ENCODE measurements around the gene LY6G6C.

DNA sequence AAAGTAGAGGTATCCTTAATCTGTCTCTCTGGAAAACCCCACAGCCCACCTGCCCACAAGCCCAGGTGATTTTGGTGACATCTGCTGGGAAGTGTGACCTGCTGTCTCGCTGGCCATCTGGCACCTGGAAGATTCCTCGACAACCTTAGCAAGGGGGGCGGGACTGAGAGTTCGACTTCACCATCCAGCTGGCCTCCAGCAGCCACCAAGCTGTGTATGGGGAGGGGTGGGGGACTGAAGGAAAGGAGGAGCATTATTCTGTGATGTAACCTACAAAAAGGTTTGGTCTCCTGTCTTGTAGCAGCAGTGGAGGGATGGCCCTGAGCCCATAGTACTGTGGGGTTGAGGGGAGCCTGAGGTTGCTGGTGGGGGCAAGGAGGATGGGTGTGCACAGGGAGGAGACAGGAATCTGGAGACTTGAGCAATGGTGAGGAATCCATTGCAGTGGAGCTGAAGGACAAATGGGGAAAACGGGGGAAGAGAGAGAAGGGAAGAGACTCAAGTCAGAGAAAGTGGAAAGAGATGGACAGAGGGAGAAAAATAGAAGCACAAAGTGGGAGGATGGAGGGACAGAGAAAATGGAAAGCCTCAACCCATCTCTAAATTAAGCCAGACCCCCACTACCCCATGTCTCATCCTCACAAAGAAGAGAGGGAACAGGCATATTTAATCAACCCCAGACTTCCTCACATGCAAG is 10.9 kb downstream of the LY6G6C start:
- TF ChIP-seq, protein P1, sequence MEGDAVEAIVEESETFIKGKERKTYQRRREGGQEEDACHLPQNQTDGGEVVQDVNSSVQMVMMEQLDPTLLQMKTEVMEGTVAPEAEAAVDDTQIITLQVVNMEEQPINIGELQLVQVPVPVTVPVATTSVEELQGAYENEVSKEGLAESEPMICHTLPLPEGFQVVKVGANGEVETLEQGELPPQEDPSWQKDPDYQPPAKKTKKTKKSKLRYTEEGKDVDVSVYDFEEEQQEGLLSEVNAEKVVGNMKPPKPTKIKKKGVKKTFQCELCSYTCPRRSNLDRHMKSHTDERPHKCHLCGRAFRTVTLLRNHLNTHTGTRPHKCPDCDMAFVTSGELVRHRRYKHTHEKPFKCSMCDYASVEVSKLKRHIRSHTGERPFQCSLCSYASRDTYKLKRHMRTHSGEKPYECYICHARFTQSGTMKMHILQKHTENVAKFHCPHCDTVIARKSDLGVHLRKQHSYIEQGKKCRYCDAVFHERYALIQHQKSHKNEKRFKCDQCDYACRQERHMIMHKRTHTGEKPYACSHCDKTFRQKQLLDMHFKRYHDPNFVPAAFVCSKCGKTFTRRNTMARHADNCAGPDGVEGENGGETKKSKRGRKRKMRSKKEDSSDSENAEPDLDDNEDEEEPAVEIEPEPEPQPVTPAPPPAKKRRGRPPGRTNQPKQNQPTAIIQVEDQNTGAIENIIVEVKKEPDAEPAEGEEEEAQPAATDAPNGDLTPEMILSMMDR (IDR thresholded peaks at IDR 0.05) = no peak
- no peak for TF ChIP-seq EZH2 (IDR thresholded peaks at IDR 0.05; ENCODE audit: borderline replicate concordance, insufficient read depth, low read depth, low read length, poor library complexity, severe bottlenecking)
